Keratinocyte (primary cell): ENCODE measurements around the gene ATXN7L1. TPM values are rescaled to one million over a fixed set of nuclear protein-coding genes. Genes with fewer than 3 reads are reported as not detected.

Source experiments
- DNase-seq: peaks from one replicate; pipeline ENCODE4 v3.0.0-alpha.2; 2011; ENCODE audit warnings: low read depth, missing footprints, low spot score
- FAIRE-seq: peaks from 2 replicates; lab custom pipeline; 2011; peaks lifted over from hg19 to GRCh38; lab: Jason Lieb, UNC
- H2AFZ ChIP-seq: 2 replicates; pipeline ENCODE4 v1.6.0; 2012; ENCODE audit warnings: low read length, control low read depth, inconsistent platforms; ENCODE audit not compliant: control insufficient read depth
- H3K27ac ChIP-seq: 2 replicates; pipeline ENCODE4 v1.5.1; 2011; ENCODE audit warnings: low read length; ENCODE audit not compliant: control insufficient read depth, insufficient read depth
- H3K27me3 ChIP-seq: 3 replicates; pipeline ENCODE4 v1.6.0; 2011; ENCODE audit warnings: low read length; ENCODE audit not compliant: control insufficient read depth, insufficient read depth; ENCODE audit errors: extremely low read depth
- H3K36me3 ChIP-seq, 2 experiments: 2 replicates in 1 of 2; 3 replicates in 1 of 2; pipeline ENCODE4 v1.5.1; 2011; ENCODE audit warnings: low read length in 2 of 2, mild to moderate bottlenecking in 1 of 2; ENCODE audit not compliant: control insufficient read depth in 2 of 2, insufficient read depth in 2 of 2; ENCODE audit errors: extremely low read depth in 1 of 2
- H3K4me1 ChIP-seq: 3 replicates; pipeline ENCODE4 v1.5.1; 2011; ENCODE audit warnings: low read length; ENCODE audit not compliant: control insufficient read depth, insufficient read depth; ENCODE audit errors: extremely low read depth
- H3K4me2 ChIP-seq: 3 replicates; pipeline ENCODE4 v1.6.0; 2011; ENCODE audit warnings: low read depth, low read length; ENCODE audit not compliant: control insufficient read depth, insufficient read depth; ENCODE audit errors: extremely low read depth
- H3K4me3 ChIP-seq, 3 experiments: fragments of 200-600 bp in 1 of 3; sonication (generic) in 1 of 3; 2 replicates in 2 of 3; 3 replicates in 1 of 3; pipeline ENCODE4 v1.5.1; 2011 to 2016; ENCODE audit warnings: low read length in 3 of 3, mild to moderate bottlenecking in 3 of 3, control low read depth in 2 of 3, inconsistent platforms in 1 of 3, low read depth in 1 of 3, mixed read lengths in 1 of 3, mixed run types in 1 of 3, moderate library complexity in 1 of 3; ENCODE audit not compliant: control insufficient read depth in 2 of 3, insufficient read depth in 2 of 3; ENCODE audit errors: extremely low read depth in 1 of 3
- H3K79me2 ChIP-seq: 2 replicates; pipeline ENCODE4 v1.6.0; 2012; ENCODE audit warnings: low read length; ENCODE audit not compliant: control insufficient read depth, insufficient read depth
- H3K9ac ChIP-seq: 3 replicates; pipeline ENCODE4 v1.6.0; 2011; ENCODE audit warnings: low read length; ENCODE audit not compliant: control insufficient read depth, insufficient read depth; ENCODE audit errors: extremely low read depth
- H3K9me1 ChIP-seq: 3 replicates; pipeline ENCODE4 v1.6.0; 2011; ENCODE audit warnings: low read length; ENCODE audit not compliant: control insufficient read depth, insufficient read depth; ENCODE audit errors: extremely low read depth
- H3K9me3 ChIP-seq: 2 replicates; pipeline ENCODE4 v1.5.1; 2012; ENCODE audit warnings: low read depth, low read length; ENCODE audit not compliant: control insufficient read depth
- H4K20me1 ChIP-seq: 3 replicates; pipeline ENCODE4 v1.6.0; 2011; ENCODE audit warnings: low read length; ENCODE audit not compliant: control insufficient read depth, insufficient read depth; ENCODE audit errors: extremely low read depth
- CTCF ChIP-seq, 3 experiments: IDR thresholded peaks in 1 of 3; conservative IDR thresholded peaks in 1 of 3; optimal IDR thresholded peaks in 1 of 3; 2 replicates in 2 of 3; 3 replicates in 1 of 3; pipeline versions ENCODE3 to v1.5.1; 2011; ENCODE audit warnings: low read length in 3 of 3, mild to moderate bottlenecking in 3 of 3, moderate library complexity in 2 of 3, control low read depth in 1 of 3, inconsistent platforms in 1 of 3; ENCODE audit not compliant: insufficient read depth in 2 of 3; ENCODE audit errors: extremely low read depth in 1 of 3
- EZH2 ChIP-seq: IDR thresholded peaks from one replicate; pipeline ENCODE4 v1.6.1; 2012; ENCODE audit warnings: inconsistent platforms, mild to moderate bottlenecking, low read length, moderate library complexity
- dilution Hi-C: fragments of 300-500 bp; cut with MboI; formaldehyde crosslinking; loops from one replicate; pipeline ENCODE4 v1.7.0; 2020; ENCODE audit warnings: low sequenced_read_pairs; ENCODE audit not compliant: extremely low pct_ligation_motif_present
- polyA plus RNA-seq, 5 experiments: library from polyadenylated mRNA; depleted of rRNA in 3 of 5; stranded (reverse) in 3 of 5; stranded (forward) in 1 of 5; unstranded in 1 of 5; fragments of >200 nt; gene quantifications; 1 replicate in 1 of 5; 2 replicates in 3 of 5; 3 replicates in 1 of 5; pipeline versions ENCODE4 v1.2.1 to v1.2.3, GENCODE V29; 2011 to 2012; ENCODE audit warnings: missing spikeins in 2 of 5, low read depth in 1 of 5, low replicate concordance in 1 of 5

The ATXN7L1 gene
- polyA plus RNA-seq, 1 donor (not counting 4 experiments of a cell fraction or from before 2014, with no cell fraction given), result 4.8 TPM

GRCh38 chr7:105775580-105775979, 100.8 kb downstream of the ATXN7L1 start:
- H2AFZ ChIP-seq, result no peak overlapping the region
- no peak overlapping the region for H3K9ac ChIP-seq
- H3K4me1 ChIP-seq, result no peaks in the 10 kb centered on the region
- no peak overlapping the region for H3K4me2 ChIP-seq
- H3K4me3 ChIP-seq, result no peak overlapping the region
- H3K27me3 ChIP-seq, result no peaks in the 10 kb centered on the region
- FAIRE-seq (no peak), DNase-seq (no peak)
- H3K79me2 ChIP-seq, result no peaks in the 10 kb centered on the region
- dilution Hi-C loops, result no loop called here
- no peaks in the 10 kb centered on the region for H3K9me1 ChIP-seq
- H3K36me3 ChIP-seq, result no peaks in the 10 kb centered on the region
- TF ChIP-seq CTCF (optimal IDR thresholded peaks at IDR 0.05 in 1 of 3, IDR thresholded peaks at IDR 0.05 in 1 of 3, conservative IDR thresholded peaks at IDR 0.05 in 1 of 3; ENCODE audit: extremely low read depth in 1 of 3, insufficient read depth in 2 of 3, low read length in 3 of 3) (no peak), EZH2 (no peak)
- no peaks in the 10 kb centered on the region for H4K20me1 ChIP-seq
- no peaks in the 10 kb centered on the region for H3K9me3 ChIP-seq
- H3K27ac ChIP-seq, result no peak overlapping the region

- H3K36me3 ChIP-seq, result no peaks in the 10 kb centered on the region
- H3K9ac ChIP-seq, result no peak overlapping the region
- H3K27me3 ChIP-seq, result no peaks in the 10 kb centered on the region
- no peaks in the 10 kb centered on the region for H3K9me1 ChIP-seq
- no peak overlapping the region for H2AFZ ChIP-seq
- dilution Hi-C loops, result no loop called here
- no peak for FAIRE-seq
- peaks cover 6% of the 10 kb centered on the region for H3K4me1 ChIP-seq
- H3K9me3 ChIP-seq, result no peaks in the 10 kb centered on the region
- no peak for DNase-seq
- TF ChIP-seq CTCF (optimal IDR thresholded peaks at IDR 0.05 in 1 of 3, IDR thresholded peaks at IDR 0.05 in 1 of 3, conservative IDR thresholded peaks at IDR 0.05 in 1 of 3; ENCODE audit: extremely low read depth in 1 of 3, insufficient read depth in 2 of 3, low read length in 3 of 3) (no peak), EZH2 (no peak)
- no peaks in the 10 kb centered on the region for H4K20me1 ChIP-seq
- no peak overlapping the region for H3K27ac ChIP-seq
- no peak overlapping the region for H3K4me3 ChIP-seq
- H3K4me2 ChIP-seq, result no peak overlapping the region
- H3K79me2 ChIP-seq, result no peaks in the 10 kb centered on the region
Observed at GRCh38 chr7:105773030-105773460, 103.4 kb downstream of the ATXN7L1 start.
